HG02938 (cell line): ENCODE measurements around the gene ZNF566.

Experiments used
- ATAC-seq: cut with Tn5 transposase; IDR thresholded peaks from one replicate; pipeline ENCODE4 v1.9.1; 2021; ENCODE audit warnings: mild to moderate bottlenecking, moderate library complexity; ENCODE audit not compliant: unreplicated experiment

The ZNF566 gene

DNA sequence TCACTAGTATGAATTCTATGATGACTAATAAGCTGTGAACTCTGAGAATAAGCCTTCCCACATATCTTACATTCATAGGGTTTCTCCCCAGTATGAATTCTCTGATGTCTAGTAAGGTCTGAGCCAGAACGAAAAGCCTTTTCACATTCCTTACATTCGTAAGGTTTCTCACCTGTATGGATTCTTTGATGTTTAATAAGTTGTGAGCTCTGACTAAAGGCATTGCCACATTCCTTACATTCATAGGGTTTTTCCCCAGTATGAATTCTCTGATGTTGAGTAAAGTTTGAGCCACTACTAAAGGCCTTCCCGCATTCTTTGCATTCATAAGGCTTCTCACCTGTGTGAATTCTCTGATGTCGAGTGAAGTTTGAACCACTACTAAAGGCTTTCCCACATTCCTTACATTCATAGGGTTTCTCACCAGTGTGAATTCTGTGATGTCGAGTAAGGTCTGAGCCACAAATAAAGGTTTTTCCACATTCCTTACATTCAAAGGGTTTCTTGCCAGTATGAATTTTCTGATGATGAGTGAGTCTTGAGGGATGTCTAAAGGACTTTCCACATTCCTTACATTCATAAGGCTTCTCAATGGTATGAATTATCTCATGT is 40.2 kb downstream of the ZNF566 start:
- no peak for ATAC-seq

- ATAC-seq, result no peak
Observed at GRCh38 chr19:36441339-36441738, 48.0 kb downstream of the ZNF566 start.

DNA sequence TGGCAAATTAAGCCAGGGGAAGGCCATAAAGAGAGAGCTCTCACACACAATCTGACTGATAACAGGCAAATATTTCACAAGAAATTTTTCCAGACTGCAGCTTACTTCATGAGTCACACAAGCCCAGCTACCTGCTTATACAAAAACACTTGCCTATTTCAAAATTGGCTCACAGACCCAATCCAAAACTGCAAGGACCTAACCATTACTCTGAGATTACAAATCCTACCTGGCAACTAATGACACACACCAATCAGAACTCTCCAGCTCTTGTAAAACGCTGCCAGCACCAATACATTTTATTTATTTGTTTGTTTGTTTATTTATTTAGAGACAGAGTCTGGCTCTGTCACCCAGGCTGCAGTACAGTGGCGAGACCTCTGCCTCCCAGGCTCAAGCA is 52.8 kb downstream of the ZNF566 start:
- no peak for ATAC-seq

- no peak for ATAC-seq
Observed at GRCh38 chr19:36423925-36424324, 65.4 kb downstream of the ZNF566 start.

DNA sequence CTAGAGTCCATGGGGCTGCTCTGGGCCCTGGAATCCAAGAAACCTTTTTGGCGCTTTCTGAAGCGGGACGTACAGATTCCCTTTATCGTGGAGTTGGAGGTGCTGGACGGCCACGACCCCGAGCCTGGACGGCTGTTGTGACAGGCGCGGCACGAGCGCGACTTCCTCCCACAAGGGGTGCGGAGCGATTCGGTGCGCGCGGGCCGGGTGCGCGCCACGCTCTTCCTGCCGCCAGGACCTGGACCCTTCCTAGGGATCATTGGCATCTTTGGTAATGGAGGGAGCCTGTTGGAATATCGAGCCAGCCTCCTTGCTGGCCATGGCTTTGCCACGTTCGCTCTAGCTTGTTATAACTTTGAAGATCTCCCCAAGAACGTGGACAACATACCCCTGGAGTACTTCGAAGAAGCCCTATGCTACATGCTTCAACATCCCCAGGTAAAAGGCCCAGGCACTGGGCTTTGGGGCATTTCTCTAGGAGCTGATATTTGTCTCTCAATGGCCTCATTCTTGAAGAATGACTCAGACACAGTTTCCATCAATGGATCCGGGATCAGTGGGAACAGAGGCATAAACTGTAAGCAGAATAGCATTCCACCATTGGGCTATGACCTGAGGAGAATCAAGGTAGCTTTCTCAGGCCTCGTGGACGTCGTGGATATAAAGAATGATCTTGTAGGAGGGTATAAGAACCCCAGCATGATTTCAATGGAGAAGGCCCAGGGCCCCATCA is 67.4 kb downstream of the ZNF566 start:
- no peak for ATAC-seq

- no peak for ATAC-seq
Observed at GRCh38 chr19:36420961-36421748, 68.2 kb downstream of the ZNF566 start.

GRCh38 chr19:36418287-36419001 is 70.9 kb downstream of the ZNF566 start, which contains the start of gene ZFP82:
Gene ZFP82, minus strand, starts transcription at chr19:36418644. Its CDS starts 8,855 bp downstream, at chr19:36409789.
- ATAC-seq, result no peak

GRCh38 chr19:36417752-36418286 is 71.5 kb downstream of the ZNF566 start:
- no peak for ATAC-seq

DNA sequence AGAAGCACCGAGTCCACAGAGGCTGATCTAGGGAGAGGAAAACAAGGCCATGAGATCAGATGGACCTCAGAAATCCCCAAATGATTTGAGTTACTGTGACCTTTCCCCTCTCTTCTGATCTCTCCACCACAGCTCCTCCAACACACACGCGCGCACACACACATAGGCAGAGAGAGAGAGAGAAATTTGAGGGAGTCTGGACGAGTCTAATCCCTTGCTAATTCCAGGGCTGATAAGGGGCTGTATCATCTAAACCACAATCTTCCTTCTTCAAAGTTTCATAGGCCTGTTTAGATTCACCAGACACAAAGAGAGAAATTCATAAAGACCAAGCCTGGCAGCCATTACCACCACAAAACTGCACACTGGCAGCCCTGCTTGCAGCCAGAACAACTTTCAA is 79.5 kb downstream of the ZNF566 start:
- no peak for ATAC-seq

- no peak for ATAC-seq
Observed at GRCh38 chr19:36408101-36408500, 81.3 kb downstream of the ZNF566 start.

DNA sequence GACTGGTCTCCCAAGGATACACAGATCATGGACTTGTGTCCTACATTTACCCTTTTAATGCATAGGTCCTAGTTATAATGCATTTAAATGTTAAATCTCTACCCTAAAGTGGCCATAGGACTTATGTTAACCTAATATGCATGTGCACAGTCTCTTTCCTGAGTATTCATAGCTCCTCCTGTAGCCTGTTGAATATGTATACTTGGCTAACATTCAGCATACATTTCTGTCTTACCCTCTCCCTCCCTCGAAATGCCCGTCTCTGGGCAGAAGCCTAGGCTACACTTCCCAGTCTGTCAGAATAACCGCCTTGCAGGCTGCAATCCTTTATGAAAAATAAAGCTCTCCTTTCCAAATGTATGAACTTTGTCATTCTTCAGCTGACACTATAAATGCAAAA is 84.9 kb downstream of the ZNF566 start:
- no peak for ATAC-seq

GRCh38 chr19:36401475-36401874 is 87.9 kb downstream of the ZNF566 start:
- no peak for ATAC-seq

GRCh38 chr19:36398571-36398970 is 90.8 kb downstream of the ZNF566 start:
- ATAC-seq, result no peak
